ENCODE measurements around the gene KCNK3. TPM values are rescaled to one million over a fixed set of nuclear protein-coding genes. Genes with fewer than 3 reads are reported as not detected.

KCNK3 gene
- total RNA-seq, 1 donor from 2014 or later: 26.8 TPM

- intact Hi-C loops (cut with DNase I): no loop called here
- ATAC-seq: no peak
- Histone ChIP-seq H3K36me3 (no peaks in the 10 kb centered on the region), H3K27me3 (ENCODE audit: low read depth) (no peaks in the 10 kb centered on the region), H3K9me3 (no peaks in the 10 kb centered on the region), H3K4me3 (no peak overlapping the region), H3K27ac (no peak overlapping the region), H3K4me1 (no peaks in the 10 kb centered on the region)
- no peak for TF ChIP-seq CTCF (IDR thresholded peaks at IDR 0.05)
- no peak for DNase-seq
Measured at GRCh38 chr2:26668856-26669750, 23.4 kb upstream of the KCNK3 start.

GRCh38 chr2:26670171-26670570 lies 22.4 kb upstream of the KCNK3 start:
- Histone ChIP-seq H3K27ac (no peak overlapping the region), H3K27me3 (ENCODE audit: low read depth) (no peaks in the 10 kb centered on the region), H3K36me3 (no peaks in the 10 kb centered on the region), H3K4me1 (no peaks in the 10 kb centered on the region), H3K4me3 (no peak overlapping the region), H3K9me3 (no peaks in the 10 kb centered on the region)
- ATAC-seq (no peak), DNase-seq (no peak)
- no peak for TF ChIP-seq CTCF (IDR thresholded peaks at IDR 0.05)
- intact Hi-C loops (cut with DNase I): no loop called here

GRCh38 chr2:26670931-26671460 lies 21.5 kb upstream of the KCNK3 start:
- no peak for DNase-seq
- no peak for TF ChIP-seq CTCF (IDR thresholded peaks at IDR 0.05)
- Histone ChIP-seq H3K4me3 (no peak overlapping the region), H3K27me3 (ENCODE audit: low read depth) (no peaks in the 10 kb centered on the region), H3K9me3 (no peaks in the 10 kb centered on the region), H3K27ac (no peak overlapping the region), H3K4me1 (no peaks in the 10 kb centered on the region), H3K36me3 (no peaks in the 10 kb centered on the region)
- ATAC-seq: no peak
- intact Hi-C loops (cut with DNase I): no loop called here

- intact Hi-C loops (cut with DNase I): no loop called here
- no peak for TF ChIP-seq CTCF (IDR thresholded peaks at IDR 0.05)
- H3K27ac ChIP-seq: no peak overlapping the region
- ATAC-seq: no peak
- H3K9me3 ChIP-seq: no peaks in the 10 kb centered on the region
- no peak for DNase-seq
- H3K4me3 ChIP-seq: no peak overlapping the region
- H3K4me1 ChIP-seq: no peaks in the 10 kb centered on the region
- H3K36me3 ChIP-seq: no peaks in the 10 kb centered on the region
- H3K27me3 ChIP-seq (ENCODE audit: low read depth): no peaks in the 10 kb centered on the region
Measured at GRCh38 chr2:26671691-26672090, 20.8 kb upstream of the KCNK3 start.

GRCh38 chr2:26672112-26672817 lies 20.3 kb upstream of the KCNK3 start:
- intact Hi-C loops (cut with DNase I): no loop called here
- Histone ChIP-seq H3K36me3 (no peaks in the 10 kb centered on the region), H3K4me1 (no peaks in the 10 kb centered on the region), H3K27ac (no peak overlapping the region), H3K4me3 (no peak overlapping the region), H3K27me3 (ENCODE audit: low read depth) (no peaks in the 10 kb centered on the region), H3K9me3 (no peaks in the 10 kb centered on the region)
- TF ChIP-seq CTCF (IDR thresholded peaks at IDR 0.05): no peak
- DNase-seq: no peak
- ATAC-seq: no peak
